Keratinocyte (primary cell): ENCODE results near the gene SNX6. TPM values are rescaled to one million over a fixed set of nuclear protein-coding genes. Genes with fewer than 3 reads are reported as not detected.

Experiments used
- DNase-seq: peaks from one replicate; pipeline ENCODE4 v3.0.0-alpha.2; 2011; ENCODE audit warnings: low read depth, missing footprints, low spot score
- FAIRE-seq: peaks from 2 replicates; lab custom pipeline; 2011; peaks lifted over from hg19 to GRCh38; lab: Jason Lieb, UNC
- H2AFZ ChIP-seq: 2 replicates; pipeline ENCODE4 v1.6.0; 2012; ENCODE audit warnings: low read length, control low read depth, inconsistent platforms; ENCODE audit not compliant: control insufficient read depth
- H3K27ac ChIP-seq: 2 replicates; pipeline ENCODE4 v1.5.1; 2011; ENCODE audit warnings: low read length; ENCODE audit not compliant: control insufficient read depth, insufficient read depth
- H3K27me3 ChIP-seq: 3 replicates; pipeline ENCODE4 v1.6.0; 2011; ENCODE audit warnings: low read length; ENCODE audit not compliant: control insufficient read depth, insufficient read depth; ENCODE audit errors: extremely low read depth
- H3K36me3 ChIP-seq, 2 experiments: 2 replicates in 1 of 2; 3 replicates in 1 of 2; pipeline ENCODE4 v1.5.1; 2011; ENCODE audit warnings: low read length in 2 of 2, mild to moderate bottlenecking in 1 of 2; ENCODE audit not compliant: control insufficient read depth in 2 of 2, insufficient read depth in 2 of 2; ENCODE audit errors: extremely low read depth in 1 of 2
- H3K4me1 ChIP-seq: 3 replicates; pipeline ENCODE4 v1.5.1; 2011; ENCODE audit warnings: low read length; ENCODE audit not compliant: control insufficient read depth, insufficient read depth; ENCODE audit errors: extremely low read depth
- H3K4me2 ChIP-seq: 3 replicates; pipeline ENCODE4 v1.6.0; 2011; ENCODE audit warnings: low read depth, low read length; ENCODE audit not compliant: control insufficient read depth, insufficient read depth; ENCODE audit errors: extremely low read depth
- H3K4me3 ChIP-seq, 3 experiments: fragments of 200-600 bp in 1 of 3; sonication (generic) in 1 of 3; 2 replicates in 2 of 3; 3 replicates in 1 of 3; pipeline ENCODE4 v1.5.1; 2011 to 2016; ENCODE audit warnings: low read length in 3 of 3, mild to moderate bottlenecking in 3 of 3, control low read depth in 2 of 3, inconsistent platforms in 1 of 3, low read depth in 1 of 3, mixed read lengths in 1 of 3, mixed run types in 1 of 3, moderate library complexity in 1 of 3; ENCODE audit not compliant: control insufficient read depth in 2 of 3, insufficient read depth in 2 of 3; ENCODE audit errors: extremely low read depth in 1 of 3
- H3K79me2 ChIP-seq: 2 replicates; pipeline ENCODE4 v1.6.0; 2012; ENCODE audit warnings: low read length; ENCODE audit not compliant: control insufficient read depth, insufficient read depth
- H3K9ac ChIP-seq: 3 replicates; pipeline ENCODE4 v1.6.0; 2011; ENCODE audit warnings: low read length; ENCODE audit not compliant: control insufficient read depth, insufficient read depth; ENCODE audit errors: extremely low read depth
- H3K9me1 ChIP-seq: 3 replicates; pipeline ENCODE4 v1.6.0; 2011; ENCODE audit warnings: low read length; ENCODE audit not compliant: control insufficient read depth, insufficient read depth; ENCODE audit errors: extremely low read depth
- H3K9me3 ChIP-seq: 2 replicates; pipeline ENCODE4 v1.5.1; 2012; ENCODE audit warnings: low read depth, low read length; ENCODE audit not compliant: control insufficient read depth
- H4K20me1 ChIP-seq: 3 replicates; pipeline ENCODE4 v1.6.0; 2011; ENCODE audit warnings: low read length; ENCODE audit not compliant: control insufficient read depth, insufficient read depth; ENCODE audit errors: extremely low read depth
- CTCF ChIP-seq, 3 experiments: IDR thresholded peaks in 1 of 3; conservative IDR thresholded peaks in 1 of 3; optimal IDR thresholded peaks in 1 of 3; 2 replicates in 2 of 3; 3 replicates in 1 of 3; pipeline versions ENCODE3 to v1.5.1; 2011; ENCODE audit warnings: low read length in 3 of 3, mild to moderate bottlenecking in 3 of 3, moderate library complexity in 2 of 3, control low read depth in 1 of 3, inconsistent platforms in 1 of 3; ENCODE audit not compliant: insufficient read depth in 2 of 3; ENCODE audit errors: extremely low read depth in 1 of 3
- EZH2 ChIP-seq: IDR thresholded peaks from one replicate; pipeline ENCODE4 v1.6.1; 2012; ENCODE audit warnings: inconsistent platforms, mild to moderate bottlenecking, low read length, moderate library complexity
- dilution Hi-C: fragments of 300-500 bp; cut with MboI; formaldehyde crosslinking; loops from one replicate; pipeline ENCODE4 v1.7.0; 2020; ENCODE audit warnings: low sequenced_read_pairs; ENCODE audit not compliant: extremely low pct_ligation_motif_present
- polyA plus RNA-seq, 5 experiments: library from polyadenylated mRNA; depleted of rRNA in 3 of 5; stranded (reverse) in 3 of 5; stranded (forward) in 1 of 5; unstranded in 1 of 5; fragments of >200 nt; gene quantifications; 1 replicate in 1 of 5; 2 replicates in 3 of 5; 3 replicates in 1 of 5; pipeline versions ENCODE4 v1.2.1 to v1.2.3, GENCODE V29; 2011 to 2012; ENCODE audit warnings: missing spikeins in 2 of 5, low read depth in 1 of 5, low replicate concordance in 1 of 5

The SNX6 gene
- polyA plus RNA-seq, 1 donor (not counting 4 experiments of a cell fraction or from before 2014, with no cell fraction given): 137 TPM

GRCh38 chr14:34596891-34597290, 33.1 kb downstream of the SNX6 start:
- DNase-seq (no peak), FAIRE-seq (no peak)
- H3K4me1 ChIP-seq: no peaks in the 10 kb centered on the region
- H4K20me1 ChIP-seq: no peaks in the 10 kb centered on the region
- H3K4me2 ChIP-seq: no peak overlapping the region
- TF ChIP-seq CTCF (optimal IDR thresholded peaks at IDR 0.05 in 1 of 3, IDR thresholded peaks at IDR 0.05 in 1 of 3, conservative IDR thresholded peaks at IDR 0.05 in 1 of 3; ENCODE audit: extremely low read depth in 1 of 3, insufficient read depth in 2 of 3, low read length in 3 of 3) (no peak), EZH2 (no peak)
- H3K27ac ChIP-seq: no peak overlapping the region
- H3K4me3 ChIP-seq: no peak overlapping the region
- H3K9me1 ChIP-seq: no peaks in the 10 kb centered on the region
- H2AFZ ChIP-seq: no peak overlapping the region
- no peaks in the 10 kb centered on the region for H3K9me3 ChIP-seq
- no peak overlapping the region for H3K9ac ChIP-seq
- H3K79me2 ChIP-seq: no peaks in the 10 kb centered on the region
- H3K36me3 ChIP-seq: peaks cover 16 to 17% of the 10 kb centered on the region in 2 experiments
- H3K27me3 ChIP-seq: no peaks in the 10 kb centered on the region
- dilution Hi-C loops: no loop called here

GRCh38 chr14:34593740-34594375, 36.1 kb downstream of the SNX6 start:
- Histone ChIP-seq H4K20me1 (no peaks in the 10 kb centered on the region), H3K9me1 (no peaks in the 10 kb centered on the region), H3K4me2 (no peak overlapping the region), H3K36me3 (peaks cover 12 to 13% of the 10 kb centered on the region in 2 experiments), H2AFZ (no peak overlapping the region), H3K4me3 (no peak overlapping the region), H3K27me3 (no peaks in the 10 kb centered on the region), H3K27ac (no peak overlapping the region), H3K79me2 (no peaks in the 10 kb centered on the region), H3K4me1 (no peaks in the 10 kb centered on the region), H3K9ac (no peak overlapping the region), H3K9me3 (no peaks in the 10 kb centered on the region)
- no peak for DNase-seq
- no peak for TF ChIP-seq EZH2
- no peak for TF ChIP-seq CTCF (optimal IDR thresholded peaks at IDR 0.05 in 1 of 3, IDR thresholded peaks at IDR 0.05 in 1 of 3, conservative IDR thresholded peaks at IDR 0.05 in 1 of 3; ENCODE audit: extremely low read depth in 1 of 3, insufficient read depth in 2 of 3, low read length in 3 of 3)
- dilution Hi-C loops: no loop called here
- no peak for FAIRE-seq
